Measurements from ENCODE around the gene MORC2.

DNA sequence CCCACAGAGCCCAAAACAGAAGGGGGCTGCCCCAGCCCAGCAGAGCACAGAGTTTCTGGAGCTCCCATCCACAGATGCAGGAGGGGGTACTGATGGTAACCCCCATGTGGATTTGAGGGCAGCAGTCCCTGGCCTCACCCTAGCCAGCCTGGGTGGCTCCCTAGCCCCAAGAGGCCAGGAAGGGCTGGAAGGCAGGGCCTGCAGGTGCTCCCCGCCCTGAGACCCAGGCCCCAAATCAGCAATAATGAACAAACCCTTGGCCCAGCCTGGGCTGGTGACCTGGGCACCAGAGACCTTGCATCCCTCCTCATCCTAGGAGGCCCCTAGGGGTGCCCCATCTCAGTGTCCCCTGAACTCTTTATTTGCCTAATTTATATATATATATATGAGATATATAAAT is 61.6 kb downstream of the MORC2 start:
- TF ChIP-seq CTCF (IDR thresholded peaks at IDR 0.05; ENCODE audit: borderline replicate concordance, extremely low read depth, low read length, poor library complexity, severe bottlenecking), result no peak
- TF ChIP-seq EZH2 (IDR thresholded peaks at IDR 0.05; ENCODE audit: borderline replicate concordance, low read depth, low read length, severe bottlenecking), result no peak

All from DND-41 (cell line).